ENCODE data around the gene ABCC10. TPM values are rescaled to one million over a fixed set of nuclear protein-coding genes. Genes with fewer than 3 reads are reported as not detected.

The ABCC10 gene
- total RNA-seq, 4 donors from 2014 or later = 0.59 to 35.5 (median 10.7) TPM

- intact Hi-C loops (cut with DNase I; ENCODE audit: low total_unique reads) = no loop called here
- H3K36me3 ChIP-seq = no peaks in the 10 kb centered on the region
- TF ChIP-seq POLR2A (IDR thresholded peaks at IDR 0.05) = no peak
- TF ChIP-seq, protein P1, sequence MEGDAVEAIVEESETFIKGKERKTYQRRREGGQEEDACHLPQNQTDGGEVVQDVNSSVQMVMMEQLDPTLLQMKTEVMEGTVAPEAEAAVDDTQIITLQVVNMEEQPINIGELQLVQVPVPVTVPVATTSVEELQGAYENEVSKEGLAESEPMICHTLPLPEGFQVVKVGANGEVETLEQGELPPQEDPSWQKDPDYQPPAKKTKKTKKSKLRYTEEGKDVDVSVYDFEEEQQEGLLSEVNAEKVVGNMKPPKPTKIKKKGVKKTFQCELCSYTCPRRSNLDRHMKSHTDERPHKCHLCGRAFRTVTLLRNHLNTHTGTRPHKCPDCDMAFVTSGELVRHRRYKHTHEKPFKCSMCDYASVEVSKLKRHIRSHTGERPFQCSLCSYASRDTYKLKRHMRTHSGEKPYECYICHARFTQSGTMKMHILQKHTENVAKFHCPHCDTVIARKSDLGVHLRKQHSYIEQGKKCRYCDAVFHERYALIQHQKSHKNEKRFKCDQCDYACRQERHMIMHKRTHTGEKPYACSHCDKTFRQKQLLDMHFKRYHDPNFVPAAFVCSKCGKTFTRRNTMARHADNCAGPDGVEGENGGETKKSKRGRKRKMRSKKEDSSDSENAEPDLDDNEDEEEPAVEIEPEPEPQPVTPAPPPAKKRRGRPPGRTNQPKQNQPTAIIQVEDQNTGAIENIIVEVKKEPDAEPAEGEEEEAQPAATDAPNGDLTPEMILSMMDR (IDR thresholded peaks at IDR 0.05) = no peak
- H3K27me3 ChIP-seq = peaks cover 4 to 20% of the 10 kb centered on the region in 2 donors
- H3K4me3 ChIP-seq = no peak overlapping the region
- no peak overlapping the region for H3K27ac ChIP-seq
- H3K4me1 ChIP-seq = peaks cover 0 to 6% of the 10 kb centered on the region in 2 donors
- H3K9me3 ChIP-seq = peaks cover 0 to 4% of the 10 kb centered on the region in 2 donors
- no peak for DNase-seq
Observed at GRCh38 chr6:43452896-43453295, 25.6 kb downstream of the ABCC10 start.

DNA sequence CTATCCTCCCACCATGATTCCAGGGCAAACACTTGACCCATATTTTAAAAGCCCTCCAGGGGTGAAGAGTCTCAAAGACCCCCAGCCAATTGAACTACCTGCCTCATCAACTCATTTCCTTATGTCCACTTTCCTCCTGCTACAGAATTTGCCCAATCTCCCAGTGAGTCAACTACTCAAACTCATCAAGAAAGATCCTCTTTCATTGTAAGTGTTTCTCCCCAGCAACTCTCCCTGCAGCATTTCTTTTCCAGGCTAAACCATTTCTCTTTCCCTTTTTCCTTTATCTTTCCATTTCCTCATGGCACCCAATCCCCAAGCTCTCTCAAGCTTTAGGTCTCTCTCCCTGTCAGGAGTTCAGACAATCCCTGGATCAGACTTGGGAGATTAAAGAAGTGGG, 26.5 kb downstream of the ABCC10 start:
- TF ChIP-seq, protein P1 (IDR thresholded peaks at IDR 0.05) = no peak
- TF ChIP-seq POLR2A (IDR thresholded peaks at IDR 0.05) = no peak
- intact Hi-C loops (cut with DNase I; ENCODE audit: low total_unique reads) = loop anchor here (2.0 kb wide), 1 partner anchor 51 kb away; no protein-coding TSS in a partner anchor
- H3K9me3 ChIP-seq = peaks cover 0 to 4% of the 10 kb centered on the region in 2 donors
- H3K27ac ChIP-seq = no peak overlapping the region
- no peak overlapping the region for H3K4me3 ChIP-seq
- peaks cover 0 to 6% of the 10 kb centered on the region in 2 donors for H3K4me1 ChIP-seq
- peaks cover 4 to 25% of the 10 kb centered on the region in 2 donors for H3K27me3 ChIP-seq
- DNase-seq = no peak
- H3K36me3 ChIP-seq = no peaks in the 10 kb centered on the region

DNA sequence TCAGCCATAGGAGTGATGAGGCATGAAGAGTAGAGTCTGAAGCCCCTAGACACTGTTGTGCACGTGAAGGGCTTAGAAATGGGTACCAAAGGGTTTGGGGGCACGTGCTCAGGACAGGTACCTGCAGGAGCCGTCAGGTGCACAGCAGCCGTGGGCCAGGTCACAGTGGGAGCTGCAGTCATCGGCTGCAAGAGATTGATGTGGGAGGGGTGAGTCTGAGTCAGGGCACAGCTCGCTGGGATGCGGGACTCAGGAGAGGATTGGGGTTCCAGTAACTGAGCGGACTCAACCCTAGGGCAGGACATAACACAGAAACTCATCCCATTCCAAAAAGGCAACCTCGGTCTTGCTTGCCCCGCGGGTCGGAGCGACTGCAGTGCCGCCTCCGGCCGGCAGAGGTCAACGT, 27.0 kb downstream of the ABCC10 start:
- Histone ChIP-seq H3K9me3 (peaks cover 0 to 4% of the 10 kb centered on the region in 2 donors), H3K27me3 (peaks cover 4 to 26% of the 10 kb centered on the region in 2 donors), H3K4me1 (peaks cover 0 to 6% of the 10 kb centered on the region in 2 donors), H3K27ac (no peak overlapping the region), H3K36me3 (no peaks in the 10 kb centered on the region), H3K4me3 (peak overlapping the region in 1 of 2 donors; percentile 29)
- no peak for DNase-seq
- intact Hi-C loops (cut with DNase I; ENCODE audit: low total_unique reads) = loop anchor here (2.0 kb wide), 1 partner anchor 51 kb away; no protein-coding TSS in a partner anchor
- TF ChIP-seq POLR2A (IDR thresholded peaks at IDR 0.05) = peak in 1 of 2 donors; percentile 13
- TF ChIP-seq, protein P1 (IDR thresholded peaks at IDR 0.05) = peak; percentile 86 to 94 (median 88)

DNA sequence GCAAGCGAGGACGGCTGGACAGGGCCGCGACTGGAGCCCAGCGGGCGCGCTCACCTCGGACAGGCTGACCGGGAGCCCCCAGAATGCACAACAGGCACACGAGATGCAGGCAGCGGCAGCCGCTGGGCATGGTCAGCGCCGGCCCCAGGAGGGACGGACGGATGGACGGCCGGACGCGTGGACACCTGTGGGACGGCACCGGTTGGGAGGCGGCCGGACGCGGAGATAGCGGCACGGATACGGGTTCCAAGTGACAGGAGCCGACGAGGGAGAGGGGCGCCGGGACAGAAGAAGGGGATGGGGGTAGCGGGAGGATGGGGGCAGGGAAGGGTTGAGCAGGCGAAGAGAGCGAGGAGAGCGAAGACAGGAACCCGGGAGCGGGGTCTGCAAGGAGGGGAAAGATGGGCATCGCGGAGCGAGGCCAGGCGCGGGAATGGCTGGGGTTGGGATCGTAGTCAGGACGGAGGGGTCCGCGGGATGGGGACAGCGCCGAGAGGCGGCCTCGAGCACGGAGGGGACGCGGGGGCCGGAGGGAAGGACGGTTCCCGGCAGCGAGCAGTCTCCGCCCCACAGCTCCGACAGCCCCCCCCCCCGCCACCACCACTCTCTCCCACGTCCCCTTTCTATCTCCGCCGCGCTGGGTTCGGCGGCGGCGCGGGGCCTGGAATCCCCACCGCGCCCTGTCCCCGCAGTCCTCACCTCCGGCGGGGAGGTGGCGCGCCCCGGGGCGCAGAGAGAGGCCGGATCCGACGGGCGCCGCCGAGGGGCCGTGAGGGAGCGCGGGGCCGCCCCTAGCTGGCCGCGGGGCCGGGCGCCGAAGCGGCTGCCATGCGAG, 27.6 kb downstream of the ABCC10 start:
- DNase-seq = peak; percentile 68 to 80
- H3K9me3 ChIP-seq = peaks cover 0 to 4% of the 10 kb centered on the region in 2 donors
- peak overlapping the region; percentile 29 to 38 for H3K4me3 ChIP-seq
- H3K27me3 ChIP-seq = peaks cover 4 to 32% of the 10 kb centered on the region in 2 donors
- no peaks in the 10 kb centered on the region for H3K36me3 ChIP-seq
- H3K4me1 ChIP-seq = peaks cover 0 to 6% of the 10 kb centered on the region in 2 donors
- intact Hi-C loops (cut with DNase I; ENCODE audit: low total_unique reads) = loop anchor here (2.0 kb wide), 1 partner anchor 50 kb away; no protein-coding TSS in a partner anchor
- TF ChIP-seq, protein P1 (IDR thresholded peaks at IDR 0.05) = no peak
- no peak for TF ChIP-seq POLR2A (IDR thresholded peaks at IDR 0.05)
- peak overlapping the region in 1 of 2 donors; percentile 36 for H3K27ac ChIP-seq
